Thyroid gland (tissue), 4 donors: ENCODE data around the gene MEOX2.

Source experiments
- CTCF ChIP-seq, 6 experiments: fragments of 200-600 bp in 3 of 6; fragments of 450-650 bp in 3 of 6; sonication (generic) in 3 of 6; IDR thresholded peaks; one replicate each; pipeline ENCODE4 v1.5.1; 2016 to 2019; ENCODE audit warnings: antibody characterized with exemption in 6 of 6, mild to moderate bottlenecking in 2 of 6, inconsistent platforms in 1 of 6, moderate library complexity in 1 of 6
- POLR2A ChIP-seq, 2 donors: fragments of 450-650 bp; IDR thresholded peaks; one replicate each; pipeline ENCODE4 v1.6.1; 2017; ENCODE audit warnings: antibody characterized with exemption in 2 of 2, mild to moderate bottlenecking in 2 of 2, moderate library complexity in 1 of 2

DNA sequence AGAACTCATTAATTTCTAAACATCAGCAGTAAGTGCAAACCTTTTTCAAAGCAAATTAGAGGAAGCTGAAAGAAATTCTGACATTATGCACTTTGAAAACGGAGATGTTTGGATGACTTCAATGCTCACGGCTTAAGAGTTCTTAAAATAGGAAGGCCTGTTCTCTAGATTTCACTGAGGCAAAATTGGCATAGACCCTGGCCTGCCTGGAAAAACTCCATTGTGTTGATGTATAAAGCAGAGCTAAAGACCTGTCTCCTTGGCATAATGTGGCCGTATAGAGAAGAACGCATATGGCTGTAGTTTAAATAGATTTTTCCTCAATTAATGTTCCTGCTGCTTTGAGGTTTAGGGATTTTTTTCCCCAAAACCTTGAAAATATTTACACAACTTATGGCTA is 100.2 kb downstream of the MEOX2 start:
- no peak for TF ChIP-seq CTCF (IDR thresholded peaks at IDR 0.05)
- TF ChIP-seq POLR2A (IDR thresholded peaks at IDR 0.05): no peak
